ENCODE measurements around the gene CD8A. TPM values are rescaled to one million over a fixed set of nuclear protein-coding genes. Genes with fewer than 3 reads are reported as not detected.
"Not testable (repeated sequence)": the region's sequence is repeated elsewhere in the genome, so short reads cannot be mapped to it uniquely, and the experiment has no call there.

Gene CD8A
- total RNA-seq, 1 donor, result 0.27 TPM

- DNase-seq (ENCODE audit: low read depth in 2 of 3, low spot score in 2 of 3), result not testable (repeated sequence)
Observed at GRCh38 chr2:86741889-86742498, 48.7 kb downstream of the CD8A start.

DNA sequence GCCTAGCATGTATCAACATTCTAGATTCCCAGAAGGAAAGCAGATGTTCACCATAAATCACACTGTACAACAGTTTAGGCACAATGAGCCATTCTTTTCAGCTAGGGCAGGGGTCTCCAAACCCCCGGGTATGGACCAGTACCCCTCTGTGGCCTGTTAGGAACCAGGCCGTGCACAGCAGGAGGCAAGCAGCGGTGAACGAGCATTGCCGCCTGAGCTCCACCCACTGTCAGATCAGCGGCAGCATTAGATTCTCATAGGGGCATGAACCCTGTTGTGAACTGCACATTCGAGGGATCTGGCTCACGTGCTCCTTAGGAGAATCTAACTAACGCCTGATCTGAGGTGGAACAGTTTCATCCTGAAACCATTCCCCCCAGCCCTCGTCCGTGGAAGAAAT, 50.8 kb downstream of the CD8A start:
- DNase-seq (ENCODE audit: low read depth in 2 of 3, low spot score in 2 of 3), result not testable (repeated sequence)

DNA sequence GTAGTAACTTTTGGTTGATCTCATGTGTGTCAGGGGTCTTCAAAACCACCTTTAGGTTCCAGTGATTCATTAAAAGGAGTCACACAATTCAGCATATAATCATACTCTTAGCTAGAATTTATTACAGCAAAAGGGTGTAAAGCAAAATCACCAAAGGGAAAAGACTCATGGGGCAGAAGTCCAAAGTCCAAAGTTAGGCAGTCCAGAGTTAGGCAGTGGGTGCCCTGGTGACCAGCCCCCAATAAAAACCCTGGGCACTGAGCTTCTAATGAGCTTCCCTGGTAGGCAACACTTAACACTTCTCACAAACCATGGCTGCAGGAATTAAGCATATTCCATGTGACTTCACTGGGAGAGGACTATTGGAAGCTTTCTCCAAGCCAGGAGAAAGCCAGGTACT, 51.2 kb downstream of the CD8A start:
- not testable (repeated sequence) for DNase-seq (ENCODE audit: low read depth in 2 of 3, low spot score in 2 of 3)

DNA sequence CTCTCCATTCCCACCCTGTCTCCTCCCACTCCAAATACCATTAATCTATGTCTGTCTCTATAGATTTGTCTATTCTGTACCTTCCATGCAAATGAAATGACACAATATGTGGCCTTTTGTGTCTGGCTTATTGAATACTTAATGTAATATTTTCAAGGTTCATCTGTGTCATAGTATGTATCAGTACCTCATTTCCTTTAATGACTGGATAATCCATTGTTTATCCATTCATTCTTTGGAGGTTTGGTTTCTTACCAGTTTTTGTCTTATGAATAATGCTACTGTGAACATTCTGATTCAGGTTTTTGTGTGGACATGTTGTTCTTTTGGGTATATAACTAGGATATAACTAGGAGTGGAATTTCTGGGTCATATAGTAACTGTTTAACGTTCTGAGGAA, 55.8 kb downstream of the CD8A start:
- not testable (repeated sequence) for DNase-seq (ENCODE audit: low read depth in 2 of 3, low spot score in 2 of 3)

Other genes with a start within 250 kb of the CD8A start
- 30.4 TPM for gene CHMP3, start 227.5 kb downstream of the CD8A start, total RNA-seq
- gene RNF103, start 167.0 kb downstream of the CD8A start, total RNA-seq, result 15.6 TPM
- 41.2 TPM for gene RMND5A, start 70.6 kb downstream of the CD8A start, total RNA-seq
- 0.27 TPM for gene CD8B, start 71.0 kb upstream of the CD8A start, total RNA-seq
- gene RGPD1, start 151.2 kb upstream of the CD8A start, total RNA-seq, result 0.81 TPM
- 2.4 TPM for gene PLGLB1, start 230.9 kb upstream of the CD8A start, total RNA-seq